ENCODE data around the gene CPB1.

DNA sequence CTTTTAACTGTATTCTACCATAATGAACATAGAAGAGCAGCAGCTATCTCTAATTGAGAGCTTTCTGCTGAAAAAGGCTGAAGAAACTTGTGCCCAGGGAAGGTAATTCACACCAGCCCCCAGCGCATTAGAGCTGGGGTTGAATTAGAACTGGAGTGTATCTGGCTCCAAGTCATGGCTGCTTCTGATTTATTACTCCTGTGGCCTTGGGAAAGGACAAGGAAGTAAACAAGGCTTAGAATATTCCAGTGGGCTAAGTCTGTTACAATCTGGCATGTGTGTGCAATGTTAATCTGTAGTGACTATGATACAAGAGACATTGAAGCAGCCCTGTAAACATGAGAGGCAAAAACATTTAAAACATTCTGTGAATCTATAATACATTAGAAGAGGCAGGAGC lies 55.6 kb downstream of the CPB1 start:
- TF ChIP-seq POLR2A (IDR thresholded peaks at IDR 0.05), result no peak
- TF ChIP-seq, protein P1, sequence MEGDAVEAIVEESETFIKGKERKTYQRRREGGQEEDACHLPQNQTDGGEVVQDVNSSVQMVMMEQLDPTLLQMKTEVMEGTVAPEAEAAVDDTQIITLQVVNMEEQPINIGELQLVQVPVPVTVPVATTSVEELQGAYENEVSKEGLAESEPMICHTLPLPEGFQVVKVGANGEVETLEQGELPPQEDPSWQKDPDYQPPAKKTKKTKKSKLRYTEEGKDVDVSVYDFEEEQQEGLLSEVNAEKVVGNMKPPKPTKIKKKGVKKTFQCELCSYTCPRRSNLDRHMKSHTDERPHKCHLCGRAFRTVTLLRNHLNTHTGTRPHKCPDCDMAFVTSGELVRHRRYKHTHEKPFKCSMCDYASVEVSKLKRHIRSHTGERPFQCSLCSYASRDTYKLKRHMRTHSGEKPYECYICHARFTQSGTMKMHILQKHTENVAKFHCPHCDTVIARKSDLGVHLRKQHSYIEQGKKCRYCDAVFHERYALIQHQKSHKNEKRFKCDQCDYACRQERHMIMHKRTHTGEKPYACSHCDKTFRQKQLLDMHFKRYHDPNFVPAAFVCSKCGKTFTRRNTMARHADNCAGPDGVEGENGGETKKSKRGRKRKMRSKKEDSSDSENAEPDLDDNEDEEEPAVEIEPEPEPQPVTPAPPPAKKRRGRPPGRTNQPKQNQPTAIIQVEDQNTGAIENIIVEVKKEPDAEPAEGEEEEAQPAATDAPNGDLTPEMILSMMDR (IDR thresholded peaks at IDR 0.05), result no peak
